ENCODE data around the gene RAB43.
"Not testable (repeated sequence)": the region's sequence is repeated elsewhere in the genome, so short reads cannot be mapped to it uniquely, and the experiment has no call there.

Gene RAB43

DNA sequence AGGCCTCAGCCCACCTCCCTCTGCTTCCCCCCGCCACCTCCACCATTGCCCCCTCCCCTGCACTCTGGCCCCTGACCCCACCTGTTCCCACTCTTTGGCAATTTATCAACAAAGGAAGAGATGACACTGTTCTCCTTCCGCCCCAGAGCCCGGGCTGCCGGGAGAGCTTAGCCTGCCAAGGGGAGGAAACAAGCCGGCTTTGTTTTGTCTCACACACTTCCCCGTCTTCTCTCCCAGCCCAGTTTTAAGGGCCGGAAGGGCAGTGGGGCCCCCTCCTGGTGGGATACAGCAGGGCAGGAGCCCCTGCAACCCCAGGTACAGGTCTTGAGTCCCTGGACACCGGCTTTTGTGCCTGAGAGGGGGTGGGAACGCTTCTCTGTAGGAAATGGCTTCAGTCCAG lies 33.7 kb downstream of the RAB43 start:
- DNase-seq = peak; percentile 63

DNA sequence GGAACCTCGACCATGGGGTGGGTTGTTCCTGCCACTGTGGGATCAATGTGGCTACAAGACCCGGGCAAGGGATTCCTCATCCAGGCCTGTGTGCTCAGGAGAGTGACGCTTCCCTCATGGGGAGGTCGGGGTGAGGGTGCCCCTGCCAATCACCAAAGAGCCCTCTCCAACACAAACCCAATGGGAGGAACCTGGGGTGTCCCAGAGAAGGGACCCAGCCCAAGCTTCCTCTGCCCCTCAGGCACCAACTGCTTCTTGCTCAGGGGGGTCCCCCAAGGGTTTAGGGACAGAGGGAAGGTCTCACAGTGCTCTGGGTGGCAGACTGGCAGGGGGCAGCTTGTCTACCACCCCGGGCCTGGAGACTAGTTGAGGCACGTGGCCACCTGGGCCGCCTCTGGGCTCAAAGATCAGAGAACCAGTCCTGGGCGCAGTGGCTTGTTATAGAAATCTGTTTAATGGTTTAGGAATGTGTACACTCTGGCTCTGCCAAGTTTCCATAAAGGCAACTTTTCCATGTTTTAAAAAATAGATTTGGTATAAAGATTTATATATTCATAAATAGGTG lies 34.4 kb downstream of the RAB43 start:
- DNase-seq = no peak

DNA sequence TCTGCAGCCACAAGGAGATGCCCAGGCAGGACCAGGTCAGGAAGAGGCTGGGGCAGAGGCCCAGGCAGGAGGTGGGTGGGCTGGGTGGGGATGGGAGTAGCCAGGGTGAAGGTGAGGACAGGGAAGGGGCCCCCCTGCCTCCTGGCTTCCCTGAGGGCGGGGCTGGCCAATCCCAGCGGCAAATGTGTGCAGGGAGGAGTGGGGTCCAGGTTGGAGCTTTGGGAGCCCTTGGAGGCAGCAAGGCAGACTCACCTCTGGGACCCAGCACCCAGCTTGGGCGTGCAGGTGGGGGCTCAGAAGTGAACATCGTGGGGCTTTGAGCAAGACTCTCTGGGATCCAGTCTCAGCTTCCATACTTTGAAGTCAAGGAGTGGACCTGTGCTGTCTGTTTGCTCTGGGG lies 35.8 kb downstream of the RAB43 start:
- no peak for DNase-seq

DNA sequence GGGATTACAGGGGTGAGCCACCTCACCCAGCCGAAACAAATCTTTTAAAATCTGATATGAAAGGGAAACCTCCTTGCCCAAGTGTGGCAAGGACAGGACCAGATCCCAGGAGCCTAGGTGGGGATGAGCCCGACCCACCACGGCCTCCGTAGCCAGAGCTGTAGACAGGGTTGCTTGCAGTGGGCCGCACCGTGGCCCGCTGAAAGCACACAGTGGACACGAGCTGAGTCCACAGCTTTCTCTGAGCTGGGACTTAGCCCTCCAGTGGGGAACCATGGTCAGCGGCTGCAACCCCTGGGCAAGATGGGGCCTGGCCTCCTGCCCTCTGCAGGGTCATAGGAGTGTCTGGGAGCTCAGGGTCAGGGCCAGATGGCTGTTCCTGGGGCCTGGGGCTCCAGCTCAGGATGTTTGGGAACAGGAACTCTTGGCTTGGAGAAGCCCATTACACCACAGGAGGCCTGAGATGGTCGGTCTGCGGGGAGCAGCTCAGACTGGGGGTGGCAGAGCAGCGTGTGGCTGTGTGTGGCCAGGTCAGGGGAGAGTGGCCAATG lies 36.4 kb downstream of the RAB43 start:
- DNase-seq = no peak

DNA sequence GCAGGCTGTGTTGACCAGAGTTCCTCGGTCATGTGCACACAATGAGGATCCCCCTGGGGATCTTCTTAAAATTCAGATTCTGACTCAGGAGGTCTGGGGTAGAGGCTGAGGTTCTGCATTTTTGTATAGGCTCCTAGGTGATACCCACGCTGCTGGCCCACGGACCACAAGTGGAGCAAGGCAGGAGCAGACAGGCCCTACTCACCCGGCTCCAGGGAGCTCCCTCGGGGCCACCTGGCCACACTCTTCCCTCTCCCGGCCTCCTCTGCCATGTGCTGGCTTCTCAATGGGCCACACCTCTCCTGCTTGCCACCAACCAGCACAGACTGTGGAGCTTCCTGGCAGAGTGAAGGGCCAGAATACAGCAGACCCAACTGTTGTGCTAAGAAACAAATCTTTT lies 37.1 kb downstream of the RAB43 start:
- DNase-seq = no peak

- DNase-seq = no peak
Measured at GRCh38 chr3:129082026-129082425, 39.6 kb downstream of the RAB43 start.

DNA sequence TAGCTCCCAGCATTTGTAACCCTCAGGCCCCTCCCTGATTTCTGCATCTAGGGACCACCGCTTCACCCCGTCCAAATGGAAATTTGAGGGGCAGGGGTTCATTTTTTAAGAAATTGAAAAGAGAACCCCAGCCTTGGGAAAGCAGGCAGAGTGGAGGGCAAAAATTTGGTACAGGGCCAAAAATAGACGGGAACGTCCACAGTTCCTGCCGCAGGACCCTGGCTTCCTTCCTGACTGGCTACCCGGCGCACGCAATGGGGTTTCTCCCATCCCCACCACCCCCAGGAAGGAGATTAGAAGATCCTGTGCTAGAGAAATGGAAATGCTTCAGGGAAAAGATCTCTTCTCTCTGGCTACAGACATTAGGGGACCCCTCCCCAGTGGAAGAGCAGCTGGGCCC lies 40.1 kb downstream of the RAB43 start:
- DNase-seq = no peak

DNA sequence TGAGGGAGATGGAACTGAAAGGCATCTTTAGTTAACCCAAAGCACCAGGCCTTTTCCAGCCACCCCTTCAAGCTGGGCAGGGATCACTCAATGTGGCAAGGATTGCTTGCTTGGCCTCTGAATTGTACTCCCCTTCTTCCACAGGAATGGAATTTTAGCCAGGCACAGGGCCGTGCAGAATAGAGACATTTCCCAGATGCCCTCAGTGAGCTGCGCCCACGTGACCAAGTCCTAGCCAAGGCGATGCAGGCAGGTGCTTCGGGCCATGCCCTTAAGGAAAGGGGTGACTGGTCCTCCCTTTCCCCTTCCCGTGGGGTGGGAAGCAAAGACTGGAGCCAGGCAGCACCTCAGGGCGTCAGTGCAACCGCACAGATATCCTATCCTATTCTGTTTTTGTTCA lies 43.1 kb downstream of the RAB43 start:
- DNase-seq = no peak

- no peak for DNase-seq
Measured at GRCh38 chr3:129077222-129077621, 44.4 kb downstream of the RAB43 start.

DNA sequence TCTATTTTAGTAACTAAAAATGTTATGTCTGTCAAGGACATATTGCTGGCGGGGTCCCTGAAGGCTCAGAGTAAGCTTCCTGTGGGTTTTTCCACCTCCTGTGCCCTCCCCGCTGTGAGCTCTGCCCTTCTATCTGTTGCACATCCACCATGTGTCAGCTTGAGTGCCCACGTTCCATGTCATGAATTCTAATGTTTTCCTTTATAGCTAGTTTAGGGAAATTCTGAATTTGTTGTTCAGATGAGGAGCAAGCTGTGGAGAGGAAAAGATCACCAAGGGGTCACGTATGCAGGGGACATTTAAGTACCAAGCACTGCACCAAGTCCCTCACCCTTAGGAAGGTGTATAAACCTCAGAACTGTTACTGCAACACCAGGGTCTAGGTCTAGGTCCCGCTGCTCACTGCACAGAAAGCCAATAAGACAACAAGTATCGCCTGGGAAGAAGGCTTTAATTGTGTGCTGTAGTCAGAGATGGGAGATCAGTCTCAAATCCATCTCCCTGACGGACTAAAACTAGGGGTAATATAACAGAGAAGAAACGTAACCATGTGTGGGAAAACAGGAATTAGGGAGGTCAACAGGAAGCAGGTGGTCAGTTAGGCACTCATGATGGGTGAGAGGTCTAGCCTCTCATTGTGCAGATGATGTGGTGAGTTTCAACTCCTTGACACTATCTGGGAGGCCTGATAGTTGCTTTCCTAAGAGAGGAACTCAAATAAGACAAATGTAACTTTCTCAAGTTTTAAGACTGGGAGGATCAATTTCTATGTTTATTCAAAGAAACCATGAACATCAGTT lies 51.3 kb downstream of the RAB43 start:
- no peak for DNase-seq

DNA sequence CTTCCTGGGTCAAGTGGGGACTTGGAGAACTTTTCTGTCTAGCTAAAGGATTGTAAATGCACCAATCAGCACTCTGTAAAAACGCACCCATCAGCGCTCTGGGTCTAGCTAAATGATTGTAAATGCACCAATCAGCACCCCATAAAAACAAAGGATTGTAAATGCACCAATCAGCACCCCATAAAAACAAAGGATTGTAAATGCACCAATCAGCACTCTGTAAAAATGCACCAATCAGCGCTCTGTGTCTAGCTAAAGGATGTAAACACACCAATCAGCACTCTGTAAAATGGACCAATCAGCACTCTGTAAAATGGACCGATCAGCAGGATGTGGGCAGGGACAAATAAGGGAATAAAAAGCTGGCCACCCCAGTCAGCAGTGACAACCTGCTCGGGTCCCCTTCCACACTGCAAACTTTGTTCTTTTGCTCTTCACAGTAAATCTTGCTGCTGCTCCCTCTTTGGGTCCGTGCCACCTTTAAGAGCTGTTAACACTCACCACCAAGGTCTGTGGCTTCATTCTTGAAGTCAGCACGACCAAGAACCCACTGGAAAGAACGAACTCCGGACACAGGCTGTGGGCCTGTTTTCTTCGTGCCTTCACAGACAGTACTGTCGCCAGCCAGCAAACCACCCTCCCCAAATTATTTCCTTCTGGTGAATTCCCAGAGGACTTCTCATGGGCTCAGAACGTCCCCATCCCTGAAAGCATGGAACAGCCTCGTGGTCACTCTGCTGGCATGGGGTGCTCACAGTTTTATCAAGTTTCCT lies 52.1 kb downstream of the RAB43 start:
- DNase-seq = not testable (repeated sequence)

DNA sequence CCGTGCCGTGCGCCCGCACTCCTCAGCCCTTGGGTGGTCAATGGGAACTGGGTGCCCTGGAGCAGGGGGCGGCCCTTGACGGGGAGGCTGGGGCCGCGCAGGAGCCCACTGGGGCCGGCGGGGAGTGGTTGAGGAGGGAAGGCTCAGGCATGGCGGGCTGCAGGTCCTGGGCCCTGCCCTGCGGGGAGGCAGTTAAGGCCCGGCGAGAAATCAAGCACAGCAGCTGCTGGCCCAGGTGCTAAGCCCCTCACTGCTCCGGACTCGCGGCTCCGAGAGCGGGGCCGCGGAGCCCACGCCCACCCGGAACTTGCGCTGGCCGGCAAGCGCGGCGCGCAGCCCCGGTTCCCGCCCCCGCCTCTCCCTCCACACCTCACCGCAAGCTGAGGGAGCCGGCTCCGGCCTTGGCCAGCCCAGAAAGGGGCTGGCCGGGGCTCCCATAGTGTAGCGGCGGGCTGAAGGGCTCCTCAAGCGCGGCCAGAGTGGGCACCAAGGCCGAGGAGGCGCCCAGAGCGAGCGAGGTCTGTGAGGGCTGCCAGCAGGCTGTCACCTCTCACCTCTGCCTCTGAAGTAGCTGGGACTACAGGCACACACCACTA lies 53.2 kb downstream of the RAB43 start:
- peak; percentile 41 for DNase-seq

DNA sequence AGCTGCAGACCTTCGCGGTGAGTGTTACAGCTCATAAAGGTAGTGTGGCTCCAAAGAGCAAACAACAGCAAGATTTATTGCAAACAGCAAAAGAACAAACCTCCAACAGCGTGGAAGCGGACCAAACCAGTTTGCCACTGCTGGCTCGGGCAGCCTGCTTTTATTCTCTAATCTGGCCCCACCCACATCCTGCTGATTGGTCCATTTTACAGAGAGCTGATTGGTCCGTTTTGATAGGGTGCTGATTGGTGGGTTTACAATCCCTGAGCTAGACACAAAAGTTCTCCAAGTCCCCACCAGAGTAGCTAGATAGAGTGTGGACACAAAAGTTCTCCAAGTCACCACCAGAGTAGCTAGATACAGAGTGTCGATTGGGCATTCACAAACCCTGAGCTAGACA lies 53.9 kb downstream of the RAB43 start:
- DNase-seq = peak; percentile 74

DNA sequence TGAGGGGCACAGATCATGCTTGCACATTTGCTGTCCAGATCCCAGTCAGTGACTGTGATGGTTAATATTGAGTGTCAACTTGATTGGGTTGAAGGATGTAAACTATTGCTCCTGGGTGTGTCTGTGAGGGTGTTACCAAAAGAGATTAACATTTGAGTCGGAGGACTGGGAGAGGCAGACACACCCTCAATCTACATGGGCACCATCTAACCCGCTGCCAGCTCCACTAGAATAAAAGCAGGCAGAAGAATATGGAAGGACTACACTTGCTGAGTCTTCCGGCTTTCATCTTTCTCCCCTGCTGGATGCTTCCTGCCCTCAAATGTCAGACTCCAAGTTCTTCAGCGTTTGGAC lies 55.9 kb downstream of the RAB43 start:
- peak; percentile 90 for DNase-seq

DNA sequence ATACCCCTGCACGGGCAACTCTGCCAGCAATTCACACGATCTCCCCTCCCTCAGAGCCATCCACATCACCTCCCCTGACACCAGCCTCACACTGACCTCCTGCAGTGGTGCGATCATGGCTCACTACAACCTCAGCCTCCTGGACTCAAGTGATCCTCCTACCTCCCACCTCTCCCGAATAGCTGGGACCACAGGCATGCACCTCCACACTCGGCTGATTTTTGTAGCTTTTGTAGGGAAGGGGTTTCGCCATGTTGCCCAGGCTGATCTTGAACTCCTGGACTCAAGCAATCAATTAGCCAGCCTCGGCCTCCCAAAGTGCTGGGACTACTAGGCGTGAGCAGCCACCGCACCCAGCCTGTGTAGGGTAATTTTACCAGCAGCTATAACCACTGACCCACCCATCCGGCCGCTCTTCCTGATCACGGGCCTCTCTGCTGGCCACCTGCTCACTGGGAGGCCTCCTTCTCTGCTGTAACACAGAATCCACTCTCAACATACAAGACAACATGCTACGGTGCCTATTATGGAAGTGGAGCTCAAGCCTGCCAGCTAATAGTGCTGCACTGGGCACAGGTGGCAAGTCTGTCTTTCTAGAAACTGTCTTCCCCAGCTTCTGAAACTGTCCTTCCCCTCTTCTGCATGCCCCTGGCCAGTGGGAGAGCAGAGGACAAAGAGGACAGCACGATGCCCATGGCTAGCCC lies 56.4 kb downstream of the RAB43 start:
- DNase-seq = no peak

- no peak for DNase-seq
Measured at GRCh38 chr3:129063841-129064482, 57.6 kb downstream of the RAB43 start.

DNA sequence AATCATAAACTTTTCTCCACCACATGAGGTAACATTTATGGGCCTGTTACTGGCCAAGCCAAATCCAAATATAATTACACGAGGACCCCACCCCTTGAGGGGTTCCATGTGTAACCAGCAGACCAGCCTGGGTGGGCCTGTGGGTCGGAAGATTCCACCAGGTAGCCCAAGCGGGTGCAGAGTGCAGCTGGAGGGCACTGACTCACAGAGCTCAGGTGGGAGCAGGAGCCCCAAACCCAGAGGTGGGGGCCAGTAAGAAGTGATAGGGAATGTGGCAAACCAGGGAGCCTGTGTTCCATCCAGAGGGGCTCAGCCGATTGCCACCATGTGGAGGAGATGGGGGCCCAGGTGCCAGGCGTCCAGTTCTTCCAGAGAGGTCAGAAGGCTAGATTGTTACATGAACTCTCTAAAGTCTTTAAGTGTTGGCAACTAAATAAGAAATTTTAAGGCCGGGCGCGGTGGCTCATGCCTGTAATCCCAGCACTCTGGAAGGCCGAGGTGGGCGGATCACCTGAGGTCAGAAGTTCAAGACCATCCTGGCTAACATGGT lies 58.4 kb downstream of the RAB43 start:
- no peak for DNase-seq

DNA sequence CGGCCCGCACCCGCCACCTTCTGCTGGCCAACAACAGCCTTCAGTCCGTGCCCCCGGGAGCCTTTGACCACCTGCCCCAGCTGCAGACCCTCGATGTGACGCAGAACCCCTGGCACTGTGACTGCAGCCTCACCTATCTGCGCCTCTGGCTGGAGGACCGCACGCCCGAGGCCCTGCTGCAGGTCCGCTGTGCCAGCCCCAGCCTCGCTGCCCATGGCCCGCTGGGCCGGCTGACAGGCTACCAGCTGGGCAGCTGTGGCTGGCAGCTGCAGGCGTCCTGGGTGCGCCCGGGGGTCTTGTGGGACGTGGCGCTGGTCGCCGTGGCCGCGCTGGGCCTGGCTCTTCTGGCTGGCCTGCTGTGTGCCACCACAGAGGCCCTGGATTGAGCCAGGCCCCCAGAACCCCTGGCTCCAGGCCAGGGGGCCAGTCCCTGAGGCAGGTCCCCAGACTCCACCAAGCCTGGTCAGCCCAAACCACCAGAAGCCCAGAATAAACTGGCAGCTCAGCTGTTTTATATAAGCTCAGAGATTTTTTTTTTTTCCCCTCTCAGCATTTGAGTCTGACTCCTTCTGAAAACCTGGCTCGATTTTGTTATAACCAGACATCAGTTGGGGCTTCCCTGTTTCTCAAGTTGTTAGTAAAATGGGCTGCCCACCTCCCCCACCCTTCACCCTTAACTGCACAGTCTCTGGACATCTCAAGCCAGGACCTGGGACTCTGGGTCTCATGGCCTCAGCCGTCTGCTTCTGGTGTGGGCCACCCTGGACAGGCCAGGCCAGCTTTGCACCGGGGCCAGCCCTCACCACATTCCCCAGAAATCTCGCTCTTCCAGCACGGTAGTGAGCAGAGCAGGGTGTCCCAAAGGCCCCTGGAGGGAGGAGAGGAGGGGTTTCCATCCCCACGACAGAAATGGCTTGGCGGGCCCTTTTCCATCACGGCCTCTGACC lies 59.4 kb downstream of the RAB43 start:
- no peak for DNase-seq

- DNase-seq = no peak
Measured at GRCh38 chr3:129061023-129061887, 60.3 kb downstream of the RAB43 start.
